Stomach (tissue), 4 donors: ENCODE measurements around the gene POLD2.

Experiments
- EP300 ChIP-seq: sonication (generic); formaldehyde crosslinking; IDR thresholded peaks from one replicate; pipeline ENCODE4 v1.6.1; 2017; ENCODE audit warnings: antibody characterized with exemption
- POLR2A ChIP-seq, 4 donors: fragments of 450-650 bp; IDR thresholded peaks; one replicate each; pipeline ENCODE4 v1.6.1; 2016; ENCODE audit warnings: antibody characterized with exemption in 4 of 4, control low read depth in 2 of 4, mild to moderate bottlenecking in 1 of 4, moderate library complexity in 1 of 4
- POLR2AphosphoS5 ChIP-seq, 3 donors: sonication (generic); formaldehyde crosslinking; IDR thresholded peaks; one replicate each; pipeline ENCODE4 v1.6.1; 2016; ENCODE audit warnings: antibody characterized with exemption in 3 of 3
- TF ChIP-seq, protein P1 (sequence below), 7 experiments: fragments of 450-650 bp in 4 of 7; fragments of 200-600 bp in 3 of 7; sonication (generic) in 3 of 7; IDR thresholded peaks; one replicate each; pipeline ENCODE4 v1.5.1; 2016 to 2019; ENCODE audit warnings: antibody characterized with exemption in 7 of 7, control low read depth in 2 of 7, mild to moderate bottlenecking in 1 of 7

DNA sequence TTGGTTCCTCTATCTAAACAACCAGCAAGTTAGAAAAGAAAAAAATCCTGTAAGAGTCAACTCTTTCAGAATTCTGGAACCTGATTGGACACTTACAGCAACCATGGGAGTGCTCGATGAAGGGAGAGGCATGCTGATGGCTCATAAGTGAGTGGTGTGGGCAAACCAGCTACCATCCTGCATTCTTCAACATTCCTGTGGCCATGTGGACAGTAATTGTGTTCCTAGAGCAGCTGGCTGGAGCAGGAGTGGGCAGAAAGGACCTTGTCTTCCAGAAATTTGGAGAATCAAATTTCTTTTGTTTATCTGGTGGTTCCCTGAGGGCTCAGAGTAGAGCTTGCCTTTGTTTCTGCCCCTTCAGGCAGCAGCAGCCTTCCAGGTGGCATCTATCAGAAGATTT, 40.2 kb upstream of the POLD2 start:
- TF ChIP-seq POLR2A (IDR thresholded peaks at IDR 0.05) (no peak), POLR2AphosphoS5 (IDR thresholded peaks at IDR 0.05) (no peak), EP300 (no peak)
- TF ChIP-seq, protein P1, sequence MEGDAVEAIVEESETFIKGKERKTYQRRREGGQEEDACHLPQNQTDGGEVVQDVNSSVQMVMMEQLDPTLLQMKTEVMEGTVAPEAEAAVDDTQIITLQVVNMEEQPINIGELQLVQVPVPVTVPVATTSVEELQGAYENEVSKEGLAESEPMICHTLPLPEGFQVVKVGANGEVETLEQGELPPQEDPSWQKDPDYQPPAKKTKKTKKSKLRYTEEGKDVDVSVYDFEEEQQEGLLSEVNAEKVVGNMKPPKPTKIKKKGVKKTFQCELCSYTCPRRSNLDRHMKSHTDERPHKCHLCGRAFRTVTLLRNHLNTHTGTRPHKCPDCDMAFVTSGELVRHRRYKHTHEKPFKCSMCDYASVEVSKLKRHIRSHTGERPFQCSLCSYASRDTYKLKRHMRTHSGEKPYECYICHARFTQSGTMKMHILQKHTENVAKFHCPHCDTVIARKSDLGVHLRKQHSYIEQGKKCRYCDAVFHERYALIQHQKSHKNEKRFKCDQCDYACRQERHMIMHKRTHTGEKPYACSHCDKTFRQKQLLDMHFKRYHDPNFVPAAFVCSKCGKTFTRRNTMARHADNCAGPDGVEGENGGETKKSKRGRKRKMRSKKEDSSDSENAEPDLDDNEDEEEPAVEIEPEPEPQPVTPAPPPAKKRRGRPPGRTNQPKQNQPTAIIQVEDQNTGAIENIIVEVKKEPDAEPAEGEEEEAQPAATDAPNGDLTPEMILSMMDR (IDR thresholded peaks at IDR 0.05), result no peak
